ENCODE data around the gene IDS.
"Not testable (repeated sequence)": the region's sequence is repeated elsewhere in the genome, so short reads cannot be mapped to it uniquely, and the experiment has no call there.

Gene IDS

DNA sequence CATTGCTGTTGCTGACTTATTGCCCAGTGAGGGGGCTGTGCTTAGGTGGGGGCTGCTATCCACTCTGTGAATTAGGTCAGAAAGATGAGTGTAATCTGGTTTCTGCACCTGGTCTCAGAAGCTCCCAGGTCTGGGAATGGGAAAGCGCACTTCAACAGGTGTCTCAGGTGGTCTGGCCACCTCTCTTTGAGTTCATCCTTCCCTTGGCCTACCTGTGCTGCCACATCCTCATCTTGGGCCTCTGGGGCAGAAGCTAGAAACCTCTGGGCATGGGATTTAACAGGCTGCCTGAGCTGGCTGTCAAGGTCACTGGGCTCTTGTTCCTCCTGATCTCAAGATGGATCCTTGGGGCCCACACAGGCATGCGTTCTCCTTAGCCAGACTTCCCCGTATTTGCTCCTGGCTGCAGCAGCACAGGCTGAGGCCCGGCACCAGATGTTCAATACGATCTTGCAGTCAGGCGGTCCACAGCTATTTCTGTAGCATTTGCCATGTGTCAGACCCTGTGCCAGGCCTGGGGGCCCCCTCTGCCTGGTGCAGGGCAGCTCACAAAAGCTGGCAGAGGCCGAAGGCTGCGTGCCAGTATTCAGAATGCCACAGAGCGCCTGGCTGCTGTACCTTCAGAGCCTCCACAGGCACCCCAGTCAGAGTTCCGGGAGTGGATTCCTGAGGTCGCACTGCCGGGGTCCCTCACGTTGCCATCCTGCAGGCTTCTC lies 21.4 kb upstream of the IDS start:
- DNase-seq: not testable (repeated sequence)

DNA sequence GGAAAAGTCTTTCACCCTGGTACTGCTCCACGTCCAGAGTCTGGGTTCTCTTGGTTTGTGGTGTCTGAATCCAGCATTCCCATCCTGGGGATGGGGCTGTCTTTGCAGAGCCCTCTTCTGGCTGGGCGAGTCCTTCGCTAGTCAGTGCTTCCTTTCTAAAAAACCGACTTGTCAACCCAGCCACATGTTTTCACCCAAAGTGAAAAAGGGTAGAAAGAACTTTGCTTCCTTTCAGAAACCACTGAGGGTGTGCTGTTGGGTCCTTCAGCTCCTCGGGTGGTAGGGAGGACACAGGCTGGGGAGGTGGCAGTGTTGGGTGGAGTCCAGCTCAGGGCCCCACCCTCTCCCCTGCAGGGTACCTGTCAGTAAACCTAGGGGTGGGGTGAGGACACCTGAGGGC lies 20.8 kb upstream of the IDS start:
- not testable (repeated sequence) for DNase-seq

DNA sequence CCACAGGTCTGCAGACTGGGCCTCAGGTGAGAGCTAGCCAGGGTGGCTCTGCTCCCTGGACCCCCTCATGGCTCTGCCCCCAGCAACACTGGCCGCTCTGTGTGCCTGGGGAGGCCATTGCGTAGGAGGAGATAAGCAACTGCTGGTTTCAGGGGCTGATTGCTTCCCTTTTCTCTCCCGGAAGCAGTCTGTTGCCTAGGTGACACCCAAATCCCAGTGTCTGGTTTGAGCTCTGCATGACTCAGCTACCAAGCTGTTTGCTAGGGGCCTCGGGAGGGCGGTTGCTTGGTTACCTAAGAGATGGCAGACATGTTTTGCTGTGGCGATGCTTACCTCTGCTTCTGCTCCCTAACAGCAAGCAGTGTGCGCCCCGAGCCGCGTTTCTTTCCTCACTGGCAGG lies 20.3 kb upstream of the IDS start:
- DNase-seq: not testable (repeated sequence)

DNA sequence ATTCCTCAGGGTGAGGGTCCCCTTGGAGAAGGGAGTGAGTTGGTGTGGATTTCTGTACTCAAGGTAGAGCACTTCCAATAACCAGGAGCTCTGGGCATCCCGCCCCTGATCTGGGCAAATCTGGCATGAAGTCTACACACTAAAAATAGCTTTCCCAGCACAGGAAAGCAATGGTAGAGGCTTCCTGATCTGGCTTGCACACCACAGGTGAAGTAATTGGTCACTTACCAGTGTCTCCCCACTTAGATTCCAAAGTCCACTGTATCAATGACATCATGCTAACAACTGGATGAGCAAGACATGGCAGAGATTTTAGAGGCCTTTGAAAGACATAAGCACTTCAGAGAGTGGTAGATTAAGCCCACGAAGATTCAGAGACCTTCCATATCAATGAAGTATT lies 17.8 kb upstream of the IDS start:
- DNase-seq: no peak

DNA sequence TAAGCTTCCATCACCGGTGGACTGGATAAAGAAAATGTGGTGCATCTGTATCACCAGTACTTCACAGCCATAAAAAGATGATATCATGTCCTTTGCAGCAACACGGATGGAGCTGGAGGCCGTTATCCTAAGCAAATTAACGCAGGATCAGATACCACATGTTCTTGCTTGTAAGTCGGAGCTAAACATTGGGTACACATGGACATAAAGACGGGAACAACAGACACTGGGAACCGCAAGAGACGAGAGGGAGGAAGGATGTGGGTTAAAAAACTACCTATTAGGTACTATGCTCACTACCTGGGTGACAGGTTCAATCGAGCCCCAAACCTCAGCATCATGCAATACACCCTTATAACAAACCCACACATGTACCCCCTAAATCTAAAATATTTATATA lies 16.3 kb upstream of the IDS start:
- no peak for DNase-seq

DNA sequence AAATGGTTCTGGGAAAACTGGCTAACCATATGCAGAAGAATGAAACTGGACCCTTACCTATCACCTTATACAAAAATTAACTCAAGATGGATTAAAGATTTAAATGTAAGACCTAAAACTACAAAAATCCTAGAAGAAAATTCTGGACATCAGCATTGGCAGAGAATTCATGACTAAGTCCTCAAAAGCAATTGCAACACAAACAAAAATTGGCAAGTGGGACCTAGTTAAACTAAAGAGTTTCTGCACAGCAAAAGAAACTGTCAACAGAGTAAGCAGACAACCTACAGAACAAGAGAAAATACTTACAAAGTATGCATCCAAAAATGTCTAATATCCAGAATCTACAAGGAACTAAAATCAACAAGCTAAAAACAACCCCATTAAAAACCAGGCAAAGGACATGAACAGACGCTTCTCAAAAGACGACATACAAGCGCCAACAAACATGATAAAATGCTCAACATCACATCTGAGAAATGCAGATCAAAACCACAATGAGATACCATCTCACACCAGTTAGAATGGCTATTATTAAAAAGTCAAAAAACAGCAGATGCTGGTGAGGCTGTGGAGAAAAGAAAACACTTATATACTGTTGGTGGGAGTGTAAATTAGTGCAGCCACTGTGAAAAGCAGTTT lies 15.7 kb upstream of the IDS start:
- DNase-seq: not testable (repeated sequence)

DNA sequence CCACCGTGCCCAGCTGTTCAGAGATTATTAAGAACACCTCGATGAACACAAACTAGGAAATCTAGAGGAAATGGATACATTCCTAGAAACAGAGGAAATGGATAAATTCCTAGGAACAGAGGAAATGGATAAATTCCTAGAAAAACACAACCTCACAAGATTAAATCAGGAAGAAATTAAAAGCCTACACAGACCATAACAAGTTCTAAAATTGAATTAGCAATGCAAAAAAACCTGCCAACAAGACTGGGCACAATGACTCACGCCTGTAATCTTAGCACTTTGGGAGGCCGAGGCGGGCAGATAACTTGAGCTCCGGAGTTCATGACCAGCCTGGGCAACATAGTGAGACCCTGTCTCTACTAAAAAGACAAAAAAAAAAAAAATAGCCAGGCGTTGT lies 13.1 kb upstream of the IDS start:
- DNase-seq: no peak

DNA sequence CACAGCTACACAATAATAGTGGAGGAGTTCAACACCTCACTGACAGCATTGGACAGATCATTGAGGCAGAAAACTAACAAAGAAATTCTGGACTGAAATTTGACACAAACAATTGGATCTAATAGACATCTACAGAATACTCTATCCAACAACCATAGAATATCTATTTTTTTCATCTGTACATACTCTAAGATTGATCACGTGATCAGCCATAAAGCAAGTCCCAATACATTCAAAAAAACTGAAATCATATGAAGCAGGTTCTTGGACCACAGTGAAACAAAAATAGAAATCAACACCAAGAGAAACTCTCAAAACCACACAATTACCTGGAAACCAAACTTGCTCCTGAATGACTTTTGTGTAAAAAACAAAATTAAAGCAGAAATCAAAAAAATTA lies 12.2 kb upstream of the IDS start:
- DNase-seq: no peak

DNA sequence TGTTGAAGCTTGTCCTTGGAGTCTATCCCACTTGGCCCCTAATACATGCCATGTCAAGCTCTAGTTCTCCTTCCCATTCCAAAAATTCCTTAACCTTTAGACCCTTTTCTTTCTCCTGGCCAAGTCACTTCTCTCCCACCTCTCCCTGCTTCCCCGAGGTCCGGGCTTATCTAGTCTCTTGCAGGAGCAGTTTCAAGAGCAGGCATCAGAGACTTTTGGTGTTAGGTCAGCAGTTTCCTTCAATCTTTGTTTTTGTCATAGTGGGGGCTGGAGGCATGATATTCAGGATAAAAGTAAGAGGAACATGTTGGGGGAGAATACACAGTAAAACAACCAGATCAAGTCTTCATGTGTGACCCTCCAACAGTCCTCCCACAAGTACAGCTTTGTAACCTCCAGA lies 11.5 kb upstream of the IDS start:
- DNase-seq: no peak

DNA sequence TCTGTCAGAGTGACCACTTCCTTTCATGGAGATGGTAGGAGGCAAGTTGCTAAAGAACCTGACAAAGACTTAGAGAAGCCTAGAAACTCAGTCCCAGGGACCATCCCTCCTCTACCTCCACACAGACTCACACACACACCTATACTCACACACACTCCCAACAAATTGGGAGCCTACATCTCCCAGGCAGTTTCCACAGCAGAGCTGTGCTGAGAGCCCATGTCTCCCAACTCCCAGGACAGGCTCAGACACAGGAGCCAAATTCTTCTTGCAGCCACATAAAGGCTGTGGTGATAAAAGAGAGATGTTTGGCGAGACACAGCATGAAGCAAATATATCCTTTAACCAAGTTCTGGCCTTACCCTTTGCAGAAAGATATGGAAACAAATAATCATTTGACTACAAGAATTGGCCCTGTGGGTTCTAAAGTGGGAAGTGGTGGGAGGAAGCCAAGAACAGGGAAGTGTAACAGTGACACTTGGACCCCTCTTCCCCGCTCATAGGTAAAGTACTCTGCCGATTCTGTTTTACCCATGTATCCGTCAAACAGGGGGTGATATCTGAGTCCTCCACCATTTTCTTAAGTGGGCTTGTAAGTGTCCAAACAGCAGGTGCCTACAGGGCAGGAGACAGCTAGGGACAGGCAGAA lies 11.0 kb upstream of the IDS start:
- DNase-seq: no peak

DNA sequence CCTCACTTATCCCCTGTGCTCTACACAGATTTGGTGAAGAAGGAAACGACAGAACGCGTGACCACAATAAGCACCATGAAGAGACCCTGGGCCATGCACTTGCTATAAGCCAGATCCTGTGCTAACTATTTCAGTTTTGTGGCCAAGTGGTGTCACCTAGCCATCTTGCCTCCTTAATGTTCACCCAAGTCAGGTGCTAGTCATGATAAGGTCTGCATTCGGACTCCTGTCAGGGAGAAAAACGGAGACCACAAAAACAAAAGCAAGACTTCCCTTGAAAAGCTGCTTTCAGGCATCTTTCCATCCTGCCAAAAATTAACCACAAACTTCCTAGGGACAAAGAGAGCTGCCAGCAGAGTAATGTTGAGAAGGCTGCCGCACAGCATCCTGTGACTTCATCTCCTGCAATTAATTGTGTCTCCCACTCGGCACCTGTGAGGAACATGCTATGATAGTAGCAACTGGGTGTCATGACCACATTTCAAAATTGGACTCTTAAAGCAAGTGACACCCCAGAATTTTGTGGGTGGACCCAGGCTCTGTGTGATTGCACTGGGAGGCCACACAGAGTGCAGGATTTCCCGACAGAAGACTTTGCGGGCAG lies 8.8 kb upstream of the IDS start:
- DNase-seq: no peak

DNA sequence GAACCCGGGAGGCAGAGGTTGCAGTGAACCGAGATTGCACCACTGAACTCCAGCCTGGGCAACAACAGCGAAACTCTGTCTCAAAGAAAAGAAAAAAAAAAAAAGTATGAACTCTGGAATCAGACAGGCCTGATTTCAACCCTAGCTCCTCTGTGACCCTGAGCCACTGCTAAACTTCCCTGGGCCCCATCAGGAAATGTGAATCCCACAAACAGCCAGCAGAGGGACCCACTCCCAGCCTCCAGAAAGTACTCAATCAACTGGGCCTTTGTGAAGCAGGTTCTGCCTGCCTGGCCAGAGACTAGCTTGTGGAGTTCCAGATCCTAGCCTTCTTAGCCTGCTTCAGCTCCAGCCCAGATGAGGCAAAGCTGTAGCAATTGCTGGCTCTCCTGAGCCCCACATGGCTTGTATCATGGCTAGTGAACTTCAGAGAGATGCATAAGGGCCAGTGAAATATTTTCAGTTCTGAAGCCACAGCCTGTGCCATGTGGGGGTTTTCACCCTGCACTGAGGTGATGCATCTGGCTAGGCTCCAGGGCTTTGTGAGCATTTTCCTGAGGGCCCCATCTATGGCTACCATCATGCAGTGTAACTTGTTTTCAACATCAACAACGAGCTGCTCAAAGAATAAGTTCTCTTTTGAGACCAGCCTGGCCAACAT lies 7.2 kb upstream of the IDS start:
- DNase-seq: peak; percentile 47

DNA sequence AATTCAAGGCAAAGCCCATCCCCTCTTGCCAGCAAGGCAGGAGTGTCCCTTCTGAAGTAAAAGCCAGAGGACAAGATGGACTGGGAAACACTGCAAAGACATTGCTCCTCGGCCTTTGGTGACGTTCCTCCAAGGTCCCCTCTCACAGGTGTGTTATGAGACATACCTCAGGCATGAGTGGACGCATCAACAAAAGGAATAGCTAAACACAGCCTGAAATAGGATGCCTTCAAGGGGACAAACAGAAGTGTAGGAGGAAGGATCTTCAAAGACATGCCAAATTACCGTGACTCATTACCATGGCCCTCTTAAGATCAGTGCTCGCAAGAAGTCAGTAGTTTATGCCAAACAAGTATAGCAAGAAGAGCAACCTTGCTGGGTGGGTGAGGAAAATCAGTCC lies 6.0 kb upstream of the IDS start:
- no peak for DNase-seq

DNA sequence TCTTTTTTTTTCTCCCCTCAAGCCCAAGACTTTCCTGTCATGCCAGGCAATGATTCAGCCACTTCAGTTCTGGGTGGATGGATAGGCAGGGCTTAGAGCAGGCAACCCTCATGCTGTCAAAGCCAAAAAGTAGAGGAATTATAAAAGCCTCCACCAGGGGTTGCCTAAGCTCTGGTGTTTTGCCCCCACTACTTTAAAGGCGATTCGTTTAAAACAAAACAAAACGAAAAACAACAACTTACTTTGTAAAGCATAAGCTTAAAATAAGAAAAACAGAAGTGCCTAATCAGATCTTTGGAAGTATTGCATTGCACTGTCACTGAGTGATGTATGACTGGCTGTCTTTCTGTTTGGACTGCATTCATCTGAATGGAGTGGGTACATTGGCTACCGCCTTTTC lies 5.3 kb upstream of the IDS start:
- DNase-seq: no peak

DNA sequence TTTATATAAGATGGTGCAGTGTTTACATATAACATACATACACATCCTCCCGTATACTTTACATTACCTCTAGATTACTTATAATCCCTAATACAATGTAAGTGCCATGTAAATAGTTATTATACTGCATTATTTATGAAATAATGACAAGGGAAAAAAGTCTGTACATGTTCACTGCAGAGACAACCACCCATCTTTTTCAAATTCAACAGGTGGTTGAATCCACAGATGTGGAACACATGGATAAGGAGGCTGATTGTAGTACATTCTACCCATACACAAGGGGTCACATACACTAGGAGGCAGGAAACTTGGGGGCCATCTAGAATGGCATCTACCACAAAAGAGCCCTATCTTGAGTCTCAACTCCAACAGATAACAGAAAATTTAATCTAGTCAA lies 3.4 kb upstream of the IDS start:
- DNase-seq: no peak

DNA sequence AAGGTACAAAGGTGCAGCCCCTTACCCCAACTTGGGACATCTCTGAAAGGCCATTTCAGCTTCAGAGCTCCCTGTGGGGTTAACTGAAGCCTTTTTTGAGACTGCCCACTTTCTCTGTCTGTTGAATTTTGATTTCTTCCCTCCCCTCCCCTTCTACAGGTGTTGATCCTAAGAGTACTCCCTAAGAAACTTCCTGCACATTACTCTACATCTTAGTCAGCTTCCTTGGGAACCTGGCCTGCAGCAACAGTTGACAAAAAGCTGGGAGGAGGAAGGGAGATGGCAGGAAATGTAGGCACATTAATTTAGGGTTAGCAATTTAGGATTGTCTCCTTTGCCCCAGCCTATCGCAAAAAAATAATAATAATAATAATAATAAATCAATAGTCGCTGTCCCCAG lies 1.2 kb upstream of the IDS start:
- no peak for DNase-seq

DNA sequence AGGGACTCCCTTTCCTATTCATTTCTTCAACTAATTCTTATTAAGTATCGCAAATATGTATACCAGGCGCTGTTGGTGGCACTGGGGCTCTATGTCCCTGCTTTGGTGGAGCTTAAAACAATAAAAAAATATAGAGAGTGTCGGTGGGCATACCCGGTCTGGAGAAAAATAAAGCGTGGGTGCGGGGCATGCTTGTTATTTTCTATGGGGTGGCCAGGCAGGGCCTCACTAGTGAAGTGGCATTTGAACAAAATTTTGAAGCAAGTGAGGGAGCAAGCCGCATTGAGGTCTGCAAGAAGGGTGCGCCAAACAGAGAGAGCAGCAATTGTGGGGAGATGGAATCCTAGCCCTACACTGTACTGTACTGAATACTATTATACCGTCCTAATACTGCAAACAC lies 565 bp upstream of the IDS start:
- no peak for DNase-seq

DNA sequence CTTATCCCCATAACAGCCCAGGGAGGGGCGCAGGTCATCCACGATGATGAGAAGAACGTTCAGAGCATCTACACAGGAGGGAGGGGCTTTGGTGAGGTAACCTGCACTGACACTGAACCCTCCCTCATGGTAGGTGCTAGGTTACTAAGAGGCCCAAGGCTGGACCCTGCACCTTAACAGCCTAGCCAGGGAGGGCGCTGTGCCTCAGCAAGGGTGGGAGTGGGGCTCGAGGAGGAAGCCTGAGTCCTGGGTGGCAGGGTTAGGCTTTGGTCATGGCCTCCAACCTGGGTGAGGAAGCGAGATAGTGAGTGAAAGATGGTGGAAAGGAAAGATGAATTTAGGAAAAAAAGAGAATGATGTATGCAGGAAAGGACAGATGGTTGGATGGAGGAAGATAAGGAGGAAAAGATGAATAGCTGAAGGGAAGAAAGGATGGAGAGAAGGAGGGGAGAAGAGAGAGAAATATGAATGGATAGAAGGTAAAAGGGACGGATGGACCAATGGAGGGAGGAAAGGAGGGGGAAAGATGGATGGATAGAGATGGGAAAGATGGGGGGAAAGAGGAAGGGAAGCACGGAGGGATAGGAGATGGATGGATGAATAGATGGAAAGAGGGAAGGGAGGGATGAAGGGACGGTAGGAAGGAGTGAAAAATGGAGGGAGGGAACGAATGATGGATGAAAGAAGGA lies 736 bp downstream of the IDS start:
- no peak for DNase-seq

DNA sequence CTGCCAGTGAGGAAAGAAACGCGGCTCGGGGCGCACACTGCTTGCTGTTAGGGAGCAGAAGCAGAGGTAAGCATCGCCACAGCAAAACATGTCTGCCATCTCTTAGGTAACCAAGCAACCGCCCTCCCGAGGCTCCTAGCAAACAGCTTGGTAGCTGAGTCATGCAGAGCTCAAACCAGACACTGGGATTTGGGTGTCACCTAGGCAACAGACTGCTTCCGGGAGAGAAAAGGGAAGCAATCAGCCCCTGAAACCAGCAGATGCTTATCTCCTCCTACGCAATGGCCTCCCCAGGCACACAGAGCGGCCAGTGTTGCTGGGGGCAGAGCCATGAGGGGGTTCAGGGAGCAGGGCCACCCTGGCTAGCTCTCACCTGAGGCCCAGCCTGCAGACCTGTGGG lies 1.7 kb downstream of the IDS start:
- not testable (repeated sequence) for DNase-seq

DNA sequence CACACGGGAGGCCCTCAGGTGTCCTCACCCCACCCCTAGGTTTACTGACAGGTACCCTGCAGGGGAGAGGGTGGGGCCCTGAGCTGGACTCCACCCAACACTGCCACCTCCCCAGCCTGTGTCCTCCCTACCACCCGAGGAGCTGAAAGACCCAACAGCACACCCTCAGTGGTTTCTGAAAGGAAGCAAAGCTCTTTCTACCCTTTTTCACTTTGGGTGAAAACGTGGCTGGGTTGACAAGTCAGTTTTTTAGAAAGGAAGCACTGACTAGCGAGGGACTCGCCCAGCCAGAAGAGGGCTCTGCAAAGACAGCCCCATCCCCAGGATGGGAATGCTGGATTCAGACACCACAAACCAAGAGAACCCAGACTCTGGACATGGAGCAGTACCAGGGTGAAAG lies 2.2 kb downstream of the IDS start:
- not testable (repeated sequence) for DNase-seq

DNA sequence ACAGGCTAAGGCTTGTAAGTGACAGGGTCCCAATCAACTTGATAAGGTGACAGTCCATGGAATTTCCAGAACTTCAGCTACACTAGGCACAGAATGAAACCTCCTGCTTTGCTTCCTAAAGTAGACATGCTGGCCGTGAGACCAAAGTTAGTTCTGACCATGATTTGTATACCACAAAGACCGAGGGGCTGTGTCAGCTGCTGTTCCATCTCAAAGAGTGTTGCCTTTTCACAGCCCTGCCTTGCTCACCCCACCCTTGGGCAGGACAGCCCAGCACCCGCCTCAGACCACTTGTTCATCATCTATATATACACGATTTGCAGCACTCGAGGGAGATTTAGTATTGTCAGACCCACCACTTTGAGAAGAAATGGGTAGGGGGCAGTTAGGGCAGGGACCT lies 5.3 kb downstream of the IDS start:
- no peak for DNase-seq

DNA sequence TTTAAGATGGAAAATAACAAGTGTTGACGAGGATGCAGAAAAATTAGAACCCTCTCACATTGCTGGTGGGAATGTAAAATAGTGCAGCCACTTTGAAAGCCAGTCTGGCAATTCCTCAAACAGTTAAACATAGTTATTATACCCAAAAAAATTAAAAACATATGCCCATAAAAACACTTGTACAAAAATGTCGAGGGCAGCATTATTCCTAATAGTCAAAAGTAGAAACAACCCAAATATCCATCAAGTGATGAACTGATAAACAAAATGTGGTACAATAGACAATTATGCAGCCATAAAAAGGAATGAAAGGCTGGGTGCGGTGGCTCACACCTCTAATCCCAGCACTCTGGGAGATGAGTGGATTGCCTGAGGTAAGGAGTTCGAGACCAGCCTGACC lies 6.3 kb downstream of the IDS start:
- DNase-seq: no peak

DNA sequence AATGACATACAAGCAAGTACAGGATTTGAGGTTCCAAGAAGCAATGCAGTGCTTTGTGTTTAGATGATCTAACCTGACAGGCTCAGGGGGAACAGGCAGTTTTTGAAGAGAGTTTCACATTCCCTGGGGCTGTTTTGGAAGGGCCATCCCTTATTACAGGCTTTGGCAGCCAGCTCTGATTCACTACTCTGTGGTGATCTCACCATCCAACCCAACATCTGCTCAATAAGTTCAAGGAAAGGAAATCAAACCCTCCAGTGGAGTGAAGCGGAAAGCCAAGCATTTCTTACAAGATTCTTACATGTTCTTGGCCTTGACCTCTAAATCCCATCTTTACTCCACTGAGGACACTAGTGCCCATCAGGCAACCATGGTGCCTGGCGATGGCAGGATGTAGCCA lies 7.5 kb downstream of the IDS start:
- no peak for DNase-seq
